SH-SY5Y (cell line): ENCODE measurements around the gene COL25A1.

Experiments used
- GATA2 ChIP-seq: IDR thresholded peaks from 2 replicates; pipeline ENCODE4 v1.6.1; 2011; ENCODE audit warnings: mild to moderate bottlenecking, low read depth, low read length
- GATA3 ChIP-seq: IDR thresholded peaks from 2 replicates; pipeline ENCODE4 v1.6.1; 2011; ENCODE audit warnings: low read depth, mild to moderate bottlenecking, low read length, moderate library complexity

The COL25A1 gene

DNA sequence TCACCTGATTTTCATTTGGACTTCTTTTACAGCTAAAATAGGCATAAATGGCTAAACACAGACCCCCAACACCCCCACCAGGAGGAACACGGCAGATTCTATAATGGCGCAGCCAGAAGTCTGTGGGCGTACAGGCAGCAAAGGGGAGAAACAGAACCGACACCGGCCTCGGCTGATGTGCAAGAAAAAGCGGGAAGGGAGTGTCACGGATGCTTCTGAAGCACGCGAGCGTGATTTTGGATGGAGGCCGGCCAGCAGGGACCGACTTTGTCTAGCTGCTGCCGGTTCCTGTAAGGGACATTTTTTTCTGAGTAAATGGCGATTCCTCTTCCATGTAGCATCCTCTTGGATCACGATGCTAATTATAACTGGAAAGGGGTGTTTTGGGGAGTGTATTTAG is 514.7 kb downstream of the COL25A1 start:
- TF ChIP-seq GATA2 (no peak), GATA3 (no peak)

DNA sequence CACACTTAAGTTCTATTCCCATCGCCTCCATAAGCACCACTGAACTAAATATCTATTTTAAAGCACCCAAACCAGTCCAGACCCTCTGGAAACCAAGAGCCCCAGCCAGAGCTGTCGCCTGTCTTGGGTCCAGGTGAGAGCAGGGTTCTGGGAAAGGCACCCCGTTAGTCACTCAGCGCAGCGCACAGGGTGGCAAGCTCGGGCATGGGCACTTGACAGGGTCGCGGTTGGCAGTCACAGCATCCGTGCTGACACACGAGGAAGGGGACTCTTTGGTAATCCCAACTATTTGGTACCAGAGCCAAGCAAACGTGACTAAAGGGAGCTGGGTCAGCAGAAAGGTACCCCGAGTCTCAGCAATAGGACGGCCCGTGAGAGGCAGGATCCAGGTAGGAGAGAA is 515.4 kb downstream of the COL25A1 start:
- TF ChIP-seq GATA3 (no peak), GATA2 (no peak)

DNA sequence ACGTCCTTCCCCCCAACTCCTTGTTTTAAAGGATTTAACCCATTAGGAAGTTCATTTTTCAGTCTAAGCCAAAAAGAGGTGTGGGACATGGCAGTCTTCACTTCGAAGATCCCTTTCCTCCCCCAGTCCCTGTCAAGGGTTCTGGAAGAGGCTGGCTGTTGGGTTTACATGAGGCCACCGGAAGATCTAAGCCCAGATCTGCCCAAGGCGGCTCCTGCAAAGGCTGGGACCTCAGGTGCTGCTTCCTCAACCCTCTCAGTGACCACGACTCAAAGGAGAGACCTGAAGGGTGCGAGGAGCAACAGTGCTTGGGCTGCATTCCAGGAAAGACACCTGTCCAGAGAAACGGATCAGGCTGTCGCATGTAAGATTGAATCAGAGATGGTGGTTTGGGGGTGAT is 516.1 kb downstream of the COL25A1 start:
- TF ChIP-seq GATA3 (no peak), GATA2 (no peak)

DNA sequence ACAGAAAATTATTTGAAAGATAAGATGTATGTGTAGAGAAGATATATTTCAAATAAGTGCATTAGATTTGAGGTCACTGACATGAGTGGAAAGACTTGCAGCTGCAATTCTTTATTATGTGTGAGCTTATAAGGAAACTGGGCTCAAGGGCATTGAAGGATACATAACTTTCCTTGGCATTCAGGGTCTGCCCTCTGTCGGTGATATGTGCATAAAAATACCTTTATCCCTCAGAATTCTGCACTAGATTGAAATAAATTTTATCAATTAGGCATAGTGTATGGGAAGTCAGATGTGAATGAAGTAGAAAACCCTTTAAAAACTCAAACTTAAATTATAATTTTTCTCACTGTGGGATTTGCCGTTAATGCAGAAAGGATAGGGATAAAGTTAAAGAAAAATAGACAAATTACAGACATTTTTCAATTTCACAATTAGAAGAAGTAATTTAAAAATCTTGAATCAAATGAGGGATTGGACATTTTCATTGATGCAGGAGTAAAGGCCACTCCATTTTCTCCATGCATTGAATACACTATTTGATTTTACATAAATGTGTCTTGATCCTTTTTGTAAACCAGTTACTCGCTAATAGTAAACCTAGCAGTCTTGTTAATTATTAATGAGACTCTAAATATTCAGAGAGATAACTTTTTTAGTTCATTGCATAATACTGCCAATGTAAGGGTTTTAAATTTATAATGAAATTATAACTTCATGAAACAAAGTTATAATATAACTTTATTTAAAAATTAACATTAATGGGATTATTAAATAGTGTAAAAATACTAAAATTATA is 518.6 kb downstream of the COL25A1 start:
- no peak for TF ChIP-seq GATA2
- TF ChIP-seq GATA3: no peak

DNA sequence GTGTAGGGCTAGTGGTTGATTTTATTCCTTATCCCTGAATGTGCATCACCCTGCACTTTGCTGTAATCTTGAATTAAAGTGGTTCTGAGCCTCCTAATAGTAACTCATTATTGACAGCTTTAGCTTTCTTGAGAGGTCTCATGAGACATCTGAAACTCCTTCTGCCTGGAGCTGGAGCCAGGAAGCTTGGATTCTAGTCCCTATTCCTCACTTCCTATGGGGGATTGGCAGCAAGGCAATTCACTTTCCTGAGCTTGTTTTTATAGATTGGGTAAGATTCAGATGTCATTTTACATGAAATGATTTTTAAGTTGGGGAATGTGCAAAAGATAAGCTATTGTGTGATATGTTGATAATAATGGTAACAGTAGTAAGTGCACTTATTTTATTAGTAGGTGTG is 522.5 kb downstream of the COL25A1 start:
- TF ChIP-seq GATA2 (no peak), GATA3 (no peak)

DNA sequence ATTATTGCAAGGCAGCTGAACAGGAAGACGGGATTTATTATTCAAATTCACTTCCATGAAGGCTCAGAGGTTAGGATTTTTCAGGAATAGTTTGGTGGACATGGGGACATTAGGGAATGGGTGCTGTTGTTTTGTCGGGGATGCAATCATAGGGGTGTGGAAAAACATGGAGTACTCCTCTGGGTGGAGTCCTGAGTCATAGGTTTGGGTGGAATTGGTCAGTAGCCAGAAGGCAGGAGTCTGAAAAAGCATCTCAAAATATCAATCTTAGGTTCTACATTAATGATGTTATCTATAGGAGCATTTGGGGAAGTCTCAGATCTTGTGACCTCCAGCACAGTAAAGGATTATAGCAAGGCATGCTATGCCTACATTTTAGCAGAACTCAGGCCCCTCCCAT is 525.1 kb downstream of the COL25A1 start:
- no peak for TF ChIP-seq GATA3
- TF ChIP-seq GATA2: no peak

DNA sequence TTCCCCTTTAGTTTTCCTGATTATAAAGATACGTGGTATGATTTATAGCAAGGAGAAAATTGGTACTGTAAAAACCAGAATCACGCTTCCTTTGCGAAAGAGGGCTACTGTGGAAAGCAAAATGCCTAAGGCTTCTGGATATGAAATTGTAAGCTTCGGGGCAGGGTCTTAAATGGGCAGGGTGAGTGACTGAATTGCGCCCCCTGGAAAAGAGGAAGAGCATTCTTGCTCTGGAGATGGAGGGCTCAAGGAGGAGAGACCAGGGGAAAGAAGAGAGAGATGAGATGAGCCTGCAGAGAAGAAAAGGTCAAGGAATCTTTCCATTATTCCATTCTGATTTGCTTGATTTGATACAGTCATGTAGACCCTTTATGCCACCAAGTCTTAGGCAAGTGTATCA is 526.5 kb downstream of the COL25A1 start:
- no peak for TF ChIP-seq GATA3

DNA sequence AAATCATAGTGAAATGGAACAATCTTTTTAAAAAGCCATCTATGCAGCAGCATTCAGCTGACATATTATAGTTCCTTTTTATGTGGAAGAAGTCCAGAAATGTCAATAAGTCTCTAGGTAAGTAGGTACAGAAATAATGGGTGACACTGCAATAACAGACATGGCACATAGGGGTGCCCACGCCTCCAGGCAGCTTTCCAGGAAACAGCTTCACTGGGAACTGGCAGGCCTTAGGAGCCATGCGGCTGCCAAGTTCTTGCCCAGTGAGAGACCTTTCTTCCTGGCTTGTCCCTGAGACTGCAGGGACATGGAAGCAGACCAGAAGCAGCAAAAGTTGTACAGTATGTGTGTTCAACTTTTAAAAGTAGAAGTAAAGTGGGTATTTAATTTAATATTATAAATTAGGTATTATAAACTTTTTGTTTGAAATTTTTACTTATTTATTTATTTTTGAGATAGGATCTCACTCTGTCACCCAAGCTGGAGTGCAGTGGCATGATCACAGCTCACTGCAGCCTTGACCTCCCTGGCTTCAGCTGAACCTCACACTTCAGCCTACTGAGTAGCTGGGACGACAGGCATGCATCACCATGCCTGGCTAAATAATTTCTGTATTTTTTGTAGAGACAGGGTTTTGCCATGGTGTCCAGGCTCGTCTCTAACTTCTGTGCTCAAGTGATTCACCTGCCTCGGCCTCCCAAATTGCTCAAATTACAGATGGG is 527.5 kb downstream of the COL25A1 start:
- TF ChIP-seq GATA2: no peak
- no peak for TF ChIP-seq GATA3

DNA sequence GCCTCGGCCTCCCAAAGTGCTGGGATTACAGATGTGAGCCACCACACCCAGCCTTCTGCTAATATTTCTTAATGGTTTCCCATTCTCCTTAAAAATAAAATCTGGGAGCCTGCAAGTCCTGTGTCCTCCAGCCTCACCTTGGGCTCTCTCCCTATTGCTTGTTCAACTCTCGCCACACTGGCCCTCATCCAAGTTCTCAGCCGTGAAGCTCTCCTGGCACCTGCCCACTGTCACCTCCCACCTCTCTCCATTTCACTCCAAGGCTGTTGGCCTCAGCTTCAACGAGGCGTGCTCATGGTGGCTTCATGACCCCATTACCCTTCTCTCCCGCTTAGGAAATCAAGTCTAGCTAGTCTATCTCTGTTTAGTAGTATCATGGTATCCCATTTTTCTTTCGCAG is 530.1 kb downstream of the COL25A1 start:
- TF ChIP-seq GATA2 (no peak), GATA3 (no peak)

DNA sequence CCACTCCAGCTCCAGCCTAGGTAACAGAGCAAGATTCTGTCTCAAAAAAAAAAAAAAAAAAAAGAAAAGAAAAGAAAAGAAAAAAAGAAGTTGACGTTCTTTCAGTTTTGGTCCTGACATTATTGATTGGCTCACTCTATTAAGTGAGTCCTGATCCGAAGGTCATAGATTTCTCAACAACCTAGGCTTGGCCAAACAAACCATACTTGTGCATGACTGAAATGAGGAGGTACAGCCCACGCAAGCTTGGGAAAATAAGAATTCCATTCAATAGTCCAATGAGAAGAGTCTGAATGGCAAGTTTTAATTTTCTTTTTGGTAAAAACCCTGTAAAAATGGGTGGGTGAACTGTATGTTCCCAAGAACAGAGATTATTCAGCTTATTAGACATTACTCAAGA is 536.4 kb downstream of the COL25A1 start:
- TF ChIP-seq GATA3 (no peak), GATA2 (no peak)

DNA sequence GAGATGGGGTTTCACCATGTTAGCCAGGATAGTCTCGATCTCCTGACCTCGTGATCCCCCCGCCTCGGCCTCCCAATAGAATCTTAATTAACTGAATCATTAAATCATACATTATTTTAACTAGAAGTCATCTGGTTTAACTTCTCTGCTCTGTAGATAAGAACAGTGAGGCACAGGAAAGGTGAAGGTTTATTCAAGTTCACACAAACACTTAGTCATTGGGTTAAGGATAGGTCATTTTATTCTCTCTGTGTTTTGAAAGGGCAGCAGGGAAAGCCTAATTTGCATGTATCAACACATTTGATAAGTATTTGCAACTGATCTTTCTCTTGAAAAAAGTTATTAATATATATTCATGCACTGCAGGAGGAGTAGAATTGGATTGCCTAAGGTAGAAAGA is 538.5 kb downstream of the COL25A1 start:
- TF ChIP-seq GATA3 (no peak), GATA2 (no peak)

DNA sequence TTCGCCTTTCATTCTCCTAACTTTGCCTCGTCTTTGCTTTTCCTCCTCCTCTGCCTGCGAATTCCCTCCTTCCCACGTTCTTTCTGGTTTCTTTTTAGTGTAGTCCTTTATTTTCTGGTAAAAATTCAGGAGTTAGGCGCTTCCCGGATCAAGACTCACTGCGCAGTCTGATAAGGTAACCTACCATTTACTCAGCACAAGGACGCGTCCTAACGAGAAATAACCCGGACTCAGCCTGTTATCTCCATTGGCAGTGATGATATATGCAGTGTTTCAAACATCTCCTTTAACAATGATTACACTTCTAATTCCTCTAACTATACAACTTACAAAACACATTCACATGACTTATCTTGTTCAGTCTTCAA is 539.2 kb downstream of the COL25A1 start:
- TF ChIP-seq GATA2: no peak
- no peak for TF ChIP-seq GATA3

DNA sequence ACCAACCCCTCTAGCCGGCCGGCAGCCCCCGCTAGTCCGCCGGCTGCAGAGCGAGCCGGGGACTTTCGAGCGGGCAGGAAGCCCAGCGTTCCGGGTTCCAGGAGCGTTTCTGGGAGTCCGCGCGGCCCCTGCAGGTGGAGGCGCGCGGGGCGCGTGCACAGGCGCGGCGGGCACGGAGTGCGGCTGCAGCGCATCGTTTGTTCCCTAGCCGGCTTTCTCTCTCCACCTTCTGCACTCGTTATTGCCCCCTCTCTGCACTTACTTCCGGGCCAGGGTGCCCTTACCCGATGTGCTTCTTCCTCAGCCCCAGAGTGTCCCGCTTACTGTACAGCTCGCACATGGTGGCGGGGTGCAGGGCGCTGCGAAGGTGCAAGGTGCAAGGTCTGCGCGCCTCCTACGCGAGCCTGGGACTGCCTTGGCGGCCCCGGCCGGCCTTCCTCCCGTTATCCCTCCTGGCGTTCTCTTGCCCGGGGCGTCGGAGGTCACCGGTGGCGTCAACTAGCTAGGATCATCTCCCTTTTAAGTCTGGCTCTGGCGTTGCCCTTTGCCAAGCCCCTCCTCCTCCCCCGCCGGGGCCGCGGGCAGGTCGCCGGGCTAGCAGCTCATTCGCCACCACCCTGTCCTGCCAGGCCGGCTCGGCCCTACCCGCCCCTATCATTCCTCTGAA is 539.8 kb downstream of the COL25A1 start, which contains the start of gene ETNPPL:
Gene ETNPPL (minus strand): TSS at position 495 of the 667 bp plus-strand sequence. CDS start 155 bp downstream, at position 340.
- TF ChIP-seq GATA3 (no peak), GATA2 (no peak)
